Lower leg skin (tissue), 4 donors: Measurements from ENCODE around the gene UNC45B. TPM values are rescaled to one million over a fixed set of nuclear protein-coding genes. Genes with fewer than 3 reads are reported as not detected.

Experiments
- DNase-seq, 2 donors: peaks; one replicate each; pipeline ENCODE4 v3.0.0-alpha.2; 2019; ENCODE audit warnings: low spot score in 2 of 2
- H3K4me3 ChIP-seq: fragments of 200-600 bp; sonication (generic); 2 replicates; pipeline ENCODE4 v1.5.1; 2017; ENCODE audit warnings: mild to moderate bottlenecking, low read depth; ENCODE audit not compliant: poor library complexity, severe bottlenecking
- POLR2A ChIP-seq, 2 donors: fragments of 450-650 bp; IDR thresholded peaks; one replicate each; pipeline ENCODE4 v1.6.1; 2016 to 2017; ENCODE audit warnings: antibody characterized with exemption in 2 of 2, mild to moderate bottlenecking in 1 of 2, moderate library complexity in 1 of 2
- WGBS, 2 donors: methylation state at CpG; one replicate each; pipeline ENCODE4 v1.1.5; 2018; 5-methylcytosine and 5-hydroxymethylcytosine counted together
- intact Hi-C: fragments of 100-400 bp; cut with DNase I; formaldehyde crosslinking; loops from one replicate; pipeline ENCODE4 v1.15.0; 2023; ENCODE audit warnings: low total_unique reads
- total RNA-seq, 4 donors: library from RNA; depleted of rRNA; stranded (reverse); fragments of >200 nt; gene quantifications; one replicate each; pipeline ENCODE4 v1.1.0, GENCODE V29; 2016
- TF ChIP-seq, protein P1 (sequence below), 3 donors: fragments of 450-650 bp; IDR thresholded peaks; one replicate each; pipeline ENCODE4 v1.5.1; 2016; ENCODE audit warnings: antibody characterized with exemption in 3 of 3, mild to moderate bottlenecking in 3 of 3, moderate library complexity in 2 of 3

Gene UNC45B
- total RNA-seq, 4 donors from 2014 or later = 0.06 TPM; not detected in 3

DNA sequence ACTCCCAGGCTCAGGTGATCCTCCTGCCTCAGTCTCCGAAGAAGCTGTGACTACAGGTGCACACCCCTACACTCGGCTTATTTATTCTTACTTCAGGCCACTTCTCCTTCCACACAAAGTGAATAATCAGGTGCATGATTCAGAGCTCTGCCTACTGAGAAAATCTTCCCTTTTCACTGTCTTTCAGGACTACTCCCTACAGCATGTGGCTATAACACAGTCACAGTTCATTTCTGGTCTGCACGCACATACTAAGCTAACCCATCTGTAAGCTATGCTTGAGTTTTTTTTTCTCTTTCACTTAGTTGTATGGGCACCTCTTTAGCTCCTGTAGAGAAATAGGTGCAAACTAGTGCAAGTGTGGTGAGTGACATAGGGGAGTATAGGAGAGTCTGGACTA is 87.7 kb downstream of the UNC45B start:
- WGBS, 2 donors = 85 to 91% methylated on average over 3 of the region's 3 CpGs
- TF ChIP-seq POLR2A (IDR thresholded peaks at IDR 0.05) = no peak
- TF ChIP-seq, protein P1, sequence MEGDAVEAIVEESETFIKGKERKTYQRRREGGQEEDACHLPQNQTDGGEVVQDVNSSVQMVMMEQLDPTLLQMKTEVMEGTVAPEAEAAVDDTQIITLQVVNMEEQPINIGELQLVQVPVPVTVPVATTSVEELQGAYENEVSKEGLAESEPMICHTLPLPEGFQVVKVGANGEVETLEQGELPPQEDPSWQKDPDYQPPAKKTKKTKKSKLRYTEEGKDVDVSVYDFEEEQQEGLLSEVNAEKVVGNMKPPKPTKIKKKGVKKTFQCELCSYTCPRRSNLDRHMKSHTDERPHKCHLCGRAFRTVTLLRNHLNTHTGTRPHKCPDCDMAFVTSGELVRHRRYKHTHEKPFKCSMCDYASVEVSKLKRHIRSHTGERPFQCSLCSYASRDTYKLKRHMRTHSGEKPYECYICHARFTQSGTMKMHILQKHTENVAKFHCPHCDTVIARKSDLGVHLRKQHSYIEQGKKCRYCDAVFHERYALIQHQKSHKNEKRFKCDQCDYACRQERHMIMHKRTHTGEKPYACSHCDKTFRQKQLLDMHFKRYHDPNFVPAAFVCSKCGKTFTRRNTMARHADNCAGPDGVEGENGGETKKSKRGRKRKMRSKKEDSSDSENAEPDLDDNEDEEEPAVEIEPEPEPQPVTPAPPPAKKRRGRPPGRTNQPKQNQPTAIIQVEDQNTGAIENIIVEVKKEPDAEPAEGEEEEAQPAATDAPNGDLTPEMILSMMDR (IDR thresholded peaks at IDR 0.05) = no peak
- no peak for DNase-seq
- H3K4me3 ChIP-seq = no peak overlapping the region
- intact Hi-C loops = no loop called here

DNA sequence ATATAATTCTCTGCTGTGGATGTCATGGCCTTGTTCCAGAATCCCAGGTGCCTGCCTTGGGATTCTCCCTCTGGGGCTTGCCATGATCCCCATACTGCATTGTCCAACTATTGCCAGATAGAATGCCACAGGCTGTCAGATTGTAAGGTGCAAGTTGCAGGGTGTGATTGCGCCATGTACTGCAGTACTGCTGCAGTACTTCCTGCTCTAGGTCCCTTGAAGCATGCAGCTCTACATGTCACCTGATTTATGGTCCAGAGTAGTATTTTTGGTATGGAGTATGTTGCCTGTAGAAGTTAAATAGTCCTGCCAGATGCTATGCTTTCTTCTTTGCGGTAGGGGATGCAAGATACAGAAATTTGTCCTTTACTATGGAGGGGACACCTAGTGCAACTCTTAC is 88.3 kb downstream of the UNC45B start:
- DNase-seq = no peak
- WGBS, 2 donors = 35 to 97% methylated on average over 2 of the region's 2 CpGs
- no peak overlapping the region for H3K4me3 ChIP-seq
- intact Hi-C loops = no loop called here
- TF ChIP-seq, protein P1 (IDR thresholded peaks at IDR 0.05) = no peak

DNA sequence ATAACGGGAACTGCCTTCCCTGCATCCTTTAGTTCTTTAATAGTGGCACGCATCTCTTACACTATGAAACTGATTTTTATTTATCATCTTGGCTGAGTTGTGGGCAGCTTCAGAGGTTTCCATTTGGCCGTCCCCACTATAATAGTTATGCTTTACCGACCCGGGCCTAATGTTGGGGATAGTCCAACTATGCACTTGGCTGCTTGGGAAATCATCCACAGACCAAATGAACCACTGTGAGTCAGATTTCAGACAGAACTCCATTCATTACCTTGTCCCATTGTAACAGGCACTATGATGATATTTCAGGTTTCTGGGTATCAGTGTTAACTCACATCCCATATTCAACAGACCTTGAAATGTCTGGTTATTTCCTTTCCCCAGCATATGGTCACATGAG is 89.2 kb downstream of the UNC45B start:
- DNase-seq = no peak
- intact Hi-C loops = no loop called here
- no peak overlapping the region for H3K4me3 ChIP-seq
- WGBS, 2 donors = 67 to 87% methylated on average over 5 of the region's 5 CpGs
- no peak for TF ChIP-seq POLR2A (IDR thresholded peaks at IDR 0.05)
- TF ChIP-seq, protein P1 (IDR thresholded peaks at IDR 0.05) = no peak

DNA sequence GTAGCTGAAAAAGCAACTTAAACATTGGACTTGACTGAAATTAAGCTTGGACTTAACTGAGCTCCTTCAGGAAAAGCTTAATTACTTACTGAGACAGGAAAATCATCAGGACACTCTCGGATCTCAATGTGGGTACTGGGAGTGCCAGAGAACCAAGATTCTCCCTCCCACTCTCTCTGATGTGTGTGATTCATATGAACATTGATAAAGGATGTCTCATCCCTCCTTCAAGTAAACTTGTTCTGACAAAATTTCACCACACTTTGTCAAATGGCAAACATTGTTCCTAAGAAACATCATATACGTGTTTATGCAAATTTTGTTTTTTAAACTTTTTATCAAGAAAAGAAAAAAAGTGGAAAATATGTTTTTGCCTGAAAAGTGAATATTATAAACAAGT is 91.2 kb downstream of the UNC45B start:
- DNase-seq = no peak
- no peak overlapping the region for H3K4me3 ChIP-seq
- intact Hi-C loops = no loop called here
- TF ChIP-seq POLR2A (IDR thresholded peaks at IDR 0.05) = no peak
- TF ChIP-seq, protein P1 (IDR thresholded peaks at IDR 0.05) = no peak
- WGBS, 2 donors = 32 to 35% methylated on average over 2 of the region's 2 CpGs

Other genes starting within 250 kb of the UNC45B start
- gene CCT6B, start 186.4 kb upstream of the UNC45B start, total RNA-seq = 1 to 10 TPM; 1.3 to 3.4 (median 1.8) TPM
- gene ZNF830, start 186.3 kb upstream of the UNC45B start, total RNA-seq = 10 to 100 TPM; 11.7 to 15.6 (median 13.3) TPM
- gene LIG3, start 167.3 kb upstream of the UNC45B start, total RNA-seq = 10 to 100 TPM; 13.7 to 67.6 (median 29.9) TPM
- 10 to 100 TPM; 16.5 to 31.9 (median 21.4) TPM for gene RFFL, start 84.1 kb upstream of the UNC45B start, total RNA-seq
- gene RAD51D, start 28.0 kb upstream of the UNC45B start, total RNA-seq = 1 to 10 TPM; 2.8 to 5.9 (median 3.8) TPM
- not detected for gene FNDC8, start 26.2 kb upstream of the UNC45B start, total RNA-seq
- gene NLE1, start 5.5 kb upstream of the UNC45B start, total RNA-seq = 10 to 100 TPM; 12.7 to 23.0 (median 13.2) TPM
- gene SLC35G3, start 46.6 kb downstream of the UNC45B start, total RNA-seq = not detected
- gene SLFN5, start 95.3 kb downstream of the UNC45B start, total RNA-seq = 10 to 100 TPM in 2 of 4 donors, 1 to 10 TPM in 2; 6.0 to 14.1 (median 11.2) TPM
- gene SLFN11, start 225.8 kb downstream of the UNC45B start, total RNA-seq = 10 to 100 TPM in 1 of 4 donors, 1 to 10 TPM in 3; 3.3 to 11.4 (median 7.0) TPM